Peyer's patch (tissue), 4 donors: ENCODE data around the gene TP73.

Experiments
- POLR2A ChIP-seq, 2 donors: fragments of 450-650 bp; IDR thresholded peaks; one replicate each; pipeline ENCODE4 v1.5.1; 2017; ENCODE audit warnings: antibody characterized with exemption in 2 of 2, mild to moderate bottlenecking in 2 of 2, moderate library complexity in 2 of 2
- TF ChIP-seq, protein P1 (sequence below), 6 experiments: fragments of 450-650 bp in 4 of 6; fragments of 200-600 bp in 2 of 6; sonication (generic) in 1 of 6; IDR thresholded peaks; one replicate each; pipeline ENCODE4 v1.5.1; 2017 to 2019; ENCODE audit warnings: antibody characterized with exemption in 6 of 6, mild to moderate bottlenecking in 3 of 6, moderate library complexity in 1 of 6

GRCh38 chr1:3650248-3651025, 1.9 kb upstream of the TP73 start:
- TF ChIP-seq, protein P1, sequence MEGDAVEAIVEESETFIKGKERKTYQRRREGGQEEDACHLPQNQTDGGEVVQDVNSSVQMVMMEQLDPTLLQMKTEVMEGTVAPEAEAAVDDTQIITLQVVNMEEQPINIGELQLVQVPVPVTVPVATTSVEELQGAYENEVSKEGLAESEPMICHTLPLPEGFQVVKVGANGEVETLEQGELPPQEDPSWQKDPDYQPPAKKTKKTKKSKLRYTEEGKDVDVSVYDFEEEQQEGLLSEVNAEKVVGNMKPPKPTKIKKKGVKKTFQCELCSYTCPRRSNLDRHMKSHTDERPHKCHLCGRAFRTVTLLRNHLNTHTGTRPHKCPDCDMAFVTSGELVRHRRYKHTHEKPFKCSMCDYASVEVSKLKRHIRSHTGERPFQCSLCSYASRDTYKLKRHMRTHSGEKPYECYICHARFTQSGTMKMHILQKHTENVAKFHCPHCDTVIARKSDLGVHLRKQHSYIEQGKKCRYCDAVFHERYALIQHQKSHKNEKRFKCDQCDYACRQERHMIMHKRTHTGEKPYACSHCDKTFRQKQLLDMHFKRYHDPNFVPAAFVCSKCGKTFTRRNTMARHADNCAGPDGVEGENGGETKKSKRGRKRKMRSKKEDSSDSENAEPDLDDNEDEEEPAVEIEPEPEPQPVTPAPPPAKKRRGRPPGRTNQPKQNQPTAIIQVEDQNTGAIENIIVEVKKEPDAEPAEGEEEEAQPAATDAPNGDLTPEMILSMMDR (IDR thresholded peaks at IDR 0.05): no peak
- no peak for TF ChIP-seq POLR2A (IDR thresholded peaks at IDR 0.05)
